ENCODE results near the gene ROR2.

DNA sequence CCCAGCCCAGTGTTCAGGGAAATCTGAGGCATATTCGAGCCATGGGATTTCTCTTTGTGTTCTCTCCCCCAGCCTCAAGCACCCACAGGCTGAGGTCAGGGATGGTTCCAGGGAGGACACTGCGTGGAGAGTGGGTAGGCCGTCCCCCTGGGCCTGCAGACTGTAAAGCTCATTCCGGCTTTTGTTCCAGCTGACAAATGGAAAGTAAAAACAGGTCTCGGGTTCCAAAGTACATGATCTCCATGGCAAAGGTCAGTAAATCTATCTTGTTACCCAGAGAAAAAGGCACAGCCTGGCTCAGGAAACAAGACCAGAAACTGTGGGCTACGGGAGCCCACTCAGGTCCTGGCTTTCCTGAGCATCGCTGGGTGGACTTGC is 116.2 kb downstream of the ROR2 start:
- TF ChIP-seq, protein P1, sequence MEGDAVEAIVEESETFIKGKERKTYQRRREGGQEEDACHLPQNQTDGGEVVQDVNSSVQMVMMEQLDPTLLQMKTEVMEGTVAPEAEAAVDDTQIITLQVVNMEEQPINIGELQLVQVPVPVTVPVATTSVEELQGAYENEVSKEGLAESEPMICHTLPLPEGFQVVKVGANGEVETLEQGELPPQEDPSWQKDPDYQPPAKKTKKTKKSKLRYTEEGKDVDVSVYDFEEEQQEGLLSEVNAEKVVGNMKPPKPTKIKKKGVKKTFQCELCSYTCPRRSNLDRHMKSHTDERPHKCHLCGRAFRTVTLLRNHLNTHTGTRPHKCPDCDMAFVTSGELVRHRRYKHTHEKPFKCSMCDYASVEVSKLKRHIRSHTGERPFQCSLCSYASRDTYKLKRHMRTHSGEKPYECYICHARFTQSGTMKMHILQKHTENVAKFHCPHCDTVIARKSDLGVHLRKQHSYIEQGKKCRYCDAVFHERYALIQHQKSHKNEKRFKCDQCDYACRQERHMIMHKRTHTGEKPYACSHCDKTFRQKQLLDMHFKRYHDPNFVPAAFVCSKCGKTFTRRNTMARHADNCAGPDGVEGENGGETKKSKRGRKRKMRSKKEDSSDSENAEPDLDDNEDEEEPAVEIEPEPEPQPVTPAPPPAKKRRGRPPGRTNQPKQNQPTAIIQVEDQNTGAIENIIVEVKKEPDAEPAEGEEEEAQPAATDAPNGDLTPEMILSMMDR (IDR thresholded peaks at IDR 0.05; ENCODE audit: extremely low read depth in 1 of 2, insufficient read depth in 1 of 2, low read depth in 1 of 2, low read length in 2 of 2): no peak
- TF ChIP-seq EZH2 (IDR thresholded peaks at IDR 0.05; ENCODE audit: borderline replicate concordance, low read depth, low read length, severe bottlenecking) (no peak), POLR2A (IDR thresholded peaks at IDR 0.05; ENCODE audit: low read depth, low read length) (no peak), MYC (IDR thresholded peaks at IDR 0.05; ENCODE audit: low read depth, low read length) (no peak), POLR2AphosphoS5 (IDR thresholded peaks at IDR 0.05; ENCODE audit: insufficient read depth, low read depth, low read length) (no peak), GATA2 (IDR thresholded peaks at IDR 0.05; ENCODE audit: insufficient read depth, insufficient read length, low read depth, low read length) (no peak), JUN (IDR thresholded peaks at IDR 0.05; ENCODE audit: borderline replicate concordance, insufficient read depth, insufficient read length, low read depth) (no peak), FOS (IDR thresholded peaks at IDR 0.05; ENCODE audit: borderline replicate concordance, insufficient read depth, low read length) (no peak)
- TF ChIP-seq, protein P2, sequence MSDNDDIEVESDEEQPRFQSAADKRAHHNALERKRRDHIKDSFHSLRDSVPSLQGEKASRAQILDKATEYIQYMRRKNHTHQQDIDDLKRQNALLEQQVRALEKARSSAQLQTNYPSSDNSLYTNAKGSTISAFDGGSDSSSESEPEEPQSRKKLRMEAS (IDR thresholded peaks at IDR 0.05; ENCODE audit: insufficient read depth, insufficient read length): no peak

All from endothelial cell of umbilical vein (primary cell).